Stimulated activated naive CD8-positive, alpha-beta T cell treated with anti-CD3 and anti-CD28 coated beads, Interleukin-15, Interleukin-2, amounts not matched to agents 100 ng/mL and 50 ng/mL, for 24 hours (primary cell): Measurements from ENCODE around the gene CHST10.

Source experiments
- H3K27ac Mint-ChIP-seq: one replicate; pipeline ENCODE4 v1.8.0; 2021; ENCODE audit warnings: mild to moderate bottlenecking, mixed read lengths
- H3K27me3 Mint-ChIP-seq: one replicate; pipeline ENCODE4 v1.8.0; 2021; ENCODE audit warnings: mixed read lengths
- H3K36me3 Mint-ChIP-seq: one replicate; pipeline ENCODE4 v1.8.0; 2021; ENCODE audit warnings: low read depth, mixed read lengths
- H3K4me1 Mint-ChIP-seq: one replicate; pipeline ENCODE4 v1.8.0; 2021; ENCODE audit warnings: low read depth, mixed read lengths
- H3K4me3 Mint-ChIP-seq: one replicate; pipeline ENCODE4 v1.8.0; 2021; ENCODE audit warnings: mild to moderate bottlenecking, mixed read lengths
- H3K9me3 Mint-ChIP-seq: one replicate; pipeline ENCODE4 v1.8.0; 2021; ENCODE audit warnings: mixed read lengths

CHST10 gene

GRCh38 chr2:100407563-100407962 lies 9.9 kb downstream of the CHST10 start:
- Mint-ChIP-seq H3K27ac (no peak overlapping the region), H3K4me1 (no peaks in the 10 kb centered on the region), H3K36me3 (peaks cover 24% of the 10 kb centered on the region), H3K27me3 (no peaks in the 10 kb centered on the region), H3K9me3 (no peaks in the 10 kb centered on the region), H3K4me3 (no peak overlapping the region)

GRCh38 chr2:100407073-100407472 lies 10.4 kb downstream of the CHST10 start:
- Mint-ChIP-seq H3K9me3 (no peaks in the 10 kb centered on the region), H3K27ac (no peak overlapping the region), H3K36me3 (peaks cover 27% of the 10 kb centered on the region), H3K4me1 (no peaks in the 10 kb centered on the region), H3K4me3 (no peak overlapping the region), H3K27me3 (no peaks in the 10 kb centered on the region)

- peaks cover 29% of the 10 kb centered on the region for H3K36me3 Mint-ChIP-seq
- no peak overlapping the region for H3K4me3 Mint-ChIP-seq
- H3K9me3 Mint-ChIP-seq = no peaks in the 10 kb centered on the region
- no peak overlapping the region for H3K27ac Mint-ChIP-seq
- no peaks in the 10 kb centered on the region for H3K4me1 Mint-ChIP-seq
- H3K27me3 Mint-ChIP-seq = no peaks in the 10 kb centered on the region
Observed at GRCh38 chr2:100406120-100406508, 11.4 kb downstream of the CHST10 start.

GRCh38 chr2:100405403-100406119 lies 11.9 kb downstream of the CHST10 start:
- Mint-ChIP-seq H3K27ac (no peak overlapping the region), H3K27me3 (no peaks in the 10 kb centered on the region), H3K4me3 (no peak overlapping the region), H3K9me3 (no peaks in the 10 kb centered on the region), H3K36me3 (peaks cover 29% of the 10 kb centered on the region), H3K4me1 (no peaks in the 10 kb centered on the region)

- peaks cover 29% of the 10 kb centered on the region for H3K36me3 Mint-ChIP-seq
- no peak overlapping the region for H3K4me3 Mint-ChIP-seq
- H3K9me3 Mint-ChIP-seq = no peaks in the 10 kb centered on the region
- H3K27ac Mint-ChIP-seq = no peak overlapping the region
- no peaks in the 10 kb centered on the region for H3K27me3 Mint-ChIP-seq
- H3K4me1 Mint-ChIP-seq = no peaks in the 10 kb centered on the region
Observed at GRCh38 chr2:100404411-100404810, 13.1 kb downstream of the CHST10 start.

GRCh38 chr2:100403722-100404121 lies 13.7 kb downstream of the CHST10 start:
- Mint-ChIP-seq H3K36me3 (peaks cover 29% of the 10 kb centered on the region), H3K27me3 (no peaks in the 10 kb centered on the region), H3K9me3 (no peaks in the 10 kb centered on the region), H3K27ac (no peak overlapping the region), H3K4me1 (no peaks in the 10 kb centered on the region), H3K4me3 (no peak overlapping the region)

GRCh38 chr2:100401268-100401667 lies 16.2 kb downstream of the CHST10 start:
- no peak overlapping the region for H3K27ac Mint-ChIP-seq
- H3K36me3 Mint-ChIP-seq = peaks cover 25% of the 10 kb centered on the region
- no peak overlapping the region for H3K4me3 Mint-ChIP-seq
- no peaks in the 10 kb centered on the region for H3K4me1 Mint-ChIP-seq
- H3K9me3 Mint-ChIP-seq = no peaks in the 10 kb centered on the region
- no peaks in the 10 kb centered on the region for H3K27me3 Mint-ChIP-seq

- Mint-ChIP-seq H3K27me3 (no peaks in the 10 kb centered on the region), H3K9me3 (no peaks in the 10 kb centered on the region)
Observed at GRCh38 chr2:100399714-100400113, 17.8 kb downstream of the CHST10 start.

GRCh38 chr2:100397976-100398375 lies 19.5 kb downstream of the CHST10 start:
- Mint-ChIP-seq H3K4me3 (no peak overlapping the region), H3K27ac (no peak overlapping the region), H3K4me1 (peaks cover 7% of the 10 kb centered on the region)

More at GRCh38 chr2:100399714-100400113, 17.8 kb downstream of the CHST10 start:
- H3K36me3 Mint-ChIP-seq = peaks cover 22% of the 10 kb centered on the region
- H3K4me3 Mint-ChIP-seq = no peak overlapping the region
- H3K4me1 Mint-ChIP-seq = peaks cover 7% of the 10 kb centered on the region
- no peak overlapping the region for H3K27ac Mint-ChIP-seq

GRCh38 chr2:100397118-100397860 lies 20.2 kb downstream of the CHST10 start:
- no peak overlapping the region for H3K27ac Mint-ChIP-seq
- H3K4me1 Mint-ChIP-seq = peaks cover 7% of the 10 kb centered on the region
- H3K27me3 Mint-ChIP-seq = no peaks in the 10 kb centered on the region
- peaks cover 20% of the 10 kb centered on the region for H3K36me3 Mint-ChIP-seq
- no peak overlapping the region for H3K4me3 Mint-ChIP-seq
- no peaks in the 10 kb centered on the region for H3K9me3 Mint-ChIP-seq

More at GRCh38 chr2:100397976-100398375, 19.5 kb downstream of the CHST10 start:
- Mint-ChIP-seq H3K27me3 (no peaks in the 10 kb centered on the region), H3K36me3 (peaks cover 24% of the 10 kb centered on the region), H3K9me3 (no peaks in the 10 kb centered on the region)

GRCh38 chr2:100396483-100396882 lies 21.0 kb downstream of the CHST10 start:
- Mint-ChIP-seq H3K4me1 (peaks cover 7% of the 10 kb centered on the region), H3K36me3 (peaks cover 21% of the 10 kb centered on the region), H3K27ac (no peak overlapping the region), H3K9me3 (no peaks in the 10 kb centered on the region), H3K4me3 (no peak overlapping the region), H3K27me3 (no peaks in the 10 kb centered on the region)

- H3K4me1 Mint-ChIP-seq = peaks cover 7% of the 10 kb centered on the region
- H3K4me3 Mint-ChIP-seq = no peak overlapping the region
- H3K9me3 Mint-ChIP-seq = no peaks in the 10 kb centered on the region
- H3K27me3 Mint-ChIP-seq = no peaks in the 10 kb centered on the region
- H3K36me3 Mint-ChIP-seq = peaks cover 21% of the 10 kb centered on the region
- no peak overlapping the region for H3K27ac Mint-ChIP-seq
Observed at GRCh38 chr2:100395532-100396350, 21.7 kb downstream of the CHST10 start.

- Mint-ChIP-seq H3K4me3 (no peak overlapping the region), H3K9me3 (no peaks in the 10 kb centered on the region), H3K27me3 (no peaks in the 10 kb centered on the region), H3K4me1 (peaks cover 7% of the 10 kb centered on the region), H3K36me3 (peaks cover 21% of the 10 kb centered on the region), H3K27ac (no peak overlapping the region)
Observed at GRCh38 chr2:100394111-100394641, 23.3 kb downstream of the CHST10 start.

- Mint-ChIP-seq H3K4me1 (peaks cover 7% of the 10 kb centered on the region), H3K9me3 (no peaks in the 10 kb centered on the region), H3K27ac (no peak overlapping the region)
Observed at GRCh38 chr2:100393362-100393761, 24.1 kb downstream of the CHST10 start.

GRCh38 chr2:100392715-100393114 lies 24.8 kb downstream of the CHST10 start:
- no peak overlapping the region for H3K4me3 Mint-ChIP-seq
- H3K9me3 Mint-ChIP-seq = no peaks in the 10 kb centered on the region
- H3K27me3 Mint-ChIP-seq = no peaks in the 10 kb centered on the region
- H3K4me1 Mint-ChIP-seq = peaks cover 7% of the 10 kb centered on the region
- peaks cover 21% of the 10 kb centered on the region for H3K36me3 Mint-ChIP-seq
- H3K27ac Mint-ChIP-seq = no peak overlapping the region

More at GRCh38 chr2:100393362-100393761, 24.1 kb downstream of the CHST10 start:
- Mint-ChIP-seq H3K4me3 (no peak overlapping the region), H3K27me3 (no peaks in the 10 kb centered on the region), H3K36me3 (peaks cover 21% of the 10 kb centered on the region)
